ENCODE results near the gene AGAP2.

Gene AGAP2

DNA sequence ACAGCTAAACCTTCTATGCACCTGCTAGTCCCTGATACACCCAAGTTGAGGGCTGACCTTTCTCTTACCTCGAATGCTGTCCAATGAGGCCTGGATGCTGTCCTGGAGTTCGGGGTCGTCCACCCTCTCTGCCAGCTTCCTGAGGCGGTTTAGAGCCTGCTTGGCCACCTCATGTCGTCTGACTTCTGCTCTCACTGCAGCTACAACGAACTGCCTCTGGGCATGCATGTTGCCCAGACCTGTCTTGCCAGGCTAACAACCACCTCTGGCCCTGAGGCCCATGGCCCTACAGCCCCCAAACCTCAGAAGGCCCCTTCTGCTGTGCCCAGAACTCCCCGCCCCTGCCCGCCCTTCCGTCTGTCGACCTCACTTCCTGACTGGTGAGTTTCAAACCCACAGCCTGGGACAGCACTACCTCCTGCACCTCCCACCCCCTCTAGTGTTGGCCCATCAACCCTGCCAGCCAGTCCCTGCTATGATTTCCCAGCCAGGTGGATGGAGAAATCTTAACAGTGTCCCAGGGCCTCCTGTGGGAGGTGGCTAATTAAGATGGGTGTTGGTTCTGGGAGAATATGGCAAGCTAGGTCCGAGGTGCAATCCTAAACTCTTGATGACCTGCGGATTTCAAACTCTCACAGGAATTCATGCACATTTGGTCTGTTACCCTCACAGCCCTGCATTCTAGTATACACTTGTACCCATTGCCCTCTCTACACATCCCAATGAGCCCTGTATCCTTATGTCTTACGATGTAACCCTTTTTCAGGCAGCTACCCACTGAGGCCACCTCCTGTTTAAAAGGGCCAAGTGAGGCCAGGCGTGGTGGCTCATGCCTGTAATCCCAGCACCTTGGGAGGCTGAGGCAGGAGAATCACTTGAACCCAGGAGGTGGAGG, 3.5 kb upstream of the AGAP2 start:
- Histone ChIP-seq H2BK5ac (ENCODE audit: low read length) (peak overlapping the region; percentile 26), H3K27ac (replicated peaks; ENCODE audit: low read length) (no peak overlapping the region), H2AFZ (ENCODE audit: low read length) (no peak overlapping the region), H4K8ac (ENCODE audit: low read depth, low read length) (no peak overlapping the region), H3K27me3 (ENCODE audit: control insufficient read depth in 3 of 3, insufficient read depth in 3 of 3, low read depth in 1 of 3, low read length in 3 of 3) (peaks cover 0 to 44% (median 14%) of the 10 kb centered on the region in 3 experiments), H3K4ac (ENCODE audit: low read length) (no peak overlapping the region), H3K4me1 (ENCODE audit: control insufficient read depth in 2 of 2, insufficient read depth in 1 of 2, low read depth in 1 of 2, low read length in 2 of 2) (peaks cover 13 to 31% of the 10 kb centered on the region in 2 donors), H2BK15ac (ENCODE audit: low read length) (no peak overlapping the region), H2AK5ac (ENCODE audit: low read depth, low read length) (peak overlapping the region; percentile 41), H3K23ac (ENCODE audit: low read depth, low read length, poor library complexity) (no peak overlapping the region), H3K36me3 (replicated peaks in 1 of 2; ENCODE audit: control insufficient read depth in 2 of 2, insufficient read depth in 2 of 2, low read length in 2 of 2) (peaks cover 5 to 17% of the 10 kb centered on the region in 2 donors), H3K9me3 (replicated peaks in 1 of 2; ENCODE audit: control insufficient read depth in 2 of 2, insufficient read depth in 1 of 2, low read depth in 1 of 2, low read length in 2 of 2) (no peaks in the 10 kb centered on the region), H2BK12ac (ENCODE audit: low read length) (no peak overlapping the region), H4K91ac (ENCODE audit: low read depth, low read length, poor library complexity) (no peak overlapping the region), H2BK120ac (ENCODE audit: low read depth, low read length) (no peak overlapping the region), H3K9ac (ENCODE audit: low read depth, low read length, poor library complexity) (no peak overlapping the region), H3K4me3 (ENCODE audit: low read length in 2 of 2) (no peak overlapping the region), H3K79me1 (ENCODE audit: low read depth, low read length) (no peaks in the 10 kb centered on the region), H3K14ac (ENCODE audit: low read length) (no peak overlapping the region), H3K4me2 (ENCODE audit: insufficient read depth, low read length, poor library complexity, severe bottlenecking) (no peak overlapping the region), H3K18ac (ENCODE audit: low read length) (no peak overlapping the region)
- no CpG with 5 or more reads among the region's 14 CpGs for WGBS, 2 donors (ENCODE audit: extremely low coverage in 2 of 2, insufficient read length in 2 of 2, insufficient replicate concordance in 1 of 2)
- DNase-seq (ENCODE audit: low spot score): no peak

DNA sequence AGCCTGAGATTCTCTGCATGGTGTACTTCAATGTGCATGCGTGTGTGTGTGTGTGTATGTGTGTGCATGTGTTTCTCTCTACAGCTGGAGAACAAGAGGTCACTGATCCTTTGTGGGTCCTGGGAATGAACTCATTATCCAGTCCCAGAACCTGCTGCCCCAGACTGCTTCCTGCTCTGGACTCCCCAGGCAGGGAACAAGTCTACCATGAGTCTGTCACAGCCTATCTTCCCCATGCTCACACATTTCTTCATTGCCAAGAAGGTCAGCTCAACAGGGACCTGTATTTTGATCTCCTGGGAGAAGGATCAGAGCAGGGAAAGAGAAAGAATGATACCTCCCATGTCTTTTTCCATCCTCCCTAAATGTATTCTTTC, 2.9 kb upstream of the AGAP2 start:
- H4K8ac ChIP-seq (ENCODE audit: low read depth, low read length): no peak overlapping the region
- H2BK120ac ChIP-seq (ENCODE audit: low read depth, low read length): no peak overlapping the region
- H3K27me3 ChIP-seq (ENCODE audit: control insufficient read depth in 3 of 3, insufficient read depth in 3 of 3, low read depth in 1 of 3, low read length in 3 of 3): peaks cover 3 to 51% (median 21%) of the 10 kb centered on the region in 3 experiments
- H2BK5ac ChIP-seq (ENCODE audit: low read length): no peak overlapping the region
- no peak overlapping the region for H3K14ac ChIP-seq (ENCODE audit: low read length)
- H3K18ac ChIP-seq (ENCODE audit: low read length): no peak overlapping the region
- H3K79me1 ChIP-seq (ENCODE audit: low read depth, low read length): no peaks in the 10 kb centered on the region
- no peak overlapping the region for H2BK12ac ChIP-seq (ENCODE audit: low read length)
- no peak overlapping the region for H3K9ac ChIP-seq (ENCODE audit: low read depth, low read length, poor library complexity)
- peaks cover 16 to 36% of the 10 kb centered on the region in 2 donors for H3K4me1 ChIP-seq (ENCODE audit: control insufficient read depth in 2 of 2, insufficient read depth in 1 of 2, low read depth in 1 of 2, low read length in 2 of 2)
- H3K23ac ChIP-seq (ENCODE audit: low read depth, low read length, poor library complexity): no peak overlapping the region
- H3K4ac ChIP-seq (ENCODE audit: low read length): no peak overlapping the region
- H3K27ac ChIP-seq (replicated peaks; ENCODE audit: low read length): no peak overlapping the region
- H2AFZ ChIP-seq (ENCODE audit: low read length): no peak overlapping the region
- no peak overlapping the region for H2BK15ac ChIP-seq (ENCODE audit: low read length)
- H2AK5ac ChIP-seq (ENCODE audit: low read depth, low read length): no peak overlapping the region
- peaks cover 0 to 4% of the 10 kb centered on the region in 2 donors for H3K9me3 ChIP-seq (replicated peaks in 1 of 2; ENCODE audit: control insufficient read depth in 2 of 2, insufficient read depth in 1 of 2, low read depth in 1 of 2, low read length in 2 of 2)
- H3K4me3 ChIP-seq (ENCODE audit: low read length in 2 of 2): no peak overlapping the region
- H3K4me2 ChIP-seq (ENCODE audit: insufficient read depth, low read length, poor library complexity, severe bottlenecking): no peak overlapping the region
- H3K36me3 ChIP-seq (replicated peaks in 1 of 2; ENCODE audit: control insufficient read depth in 2 of 2, insufficient read depth in 2 of 2, low read length in 2 of 2): peaks cover under 1 to 10% of the 10 kb centered on the region in 2 donors
- no peak overlapping the region for H4K91ac ChIP-seq (ENCODE audit: low read depth, low read length, poor library complexity)
- DNase-seq (ENCODE audit: low spot score): no peak
- WGBS, 2 donors (ENCODE audit: extremely low coverage in 2 of 2, insufficient read length in 2 of 2, insufficient replicate concordance in 1 of 2): no CpG with 5 or more reads among the region's 1 CpG

DNA sequence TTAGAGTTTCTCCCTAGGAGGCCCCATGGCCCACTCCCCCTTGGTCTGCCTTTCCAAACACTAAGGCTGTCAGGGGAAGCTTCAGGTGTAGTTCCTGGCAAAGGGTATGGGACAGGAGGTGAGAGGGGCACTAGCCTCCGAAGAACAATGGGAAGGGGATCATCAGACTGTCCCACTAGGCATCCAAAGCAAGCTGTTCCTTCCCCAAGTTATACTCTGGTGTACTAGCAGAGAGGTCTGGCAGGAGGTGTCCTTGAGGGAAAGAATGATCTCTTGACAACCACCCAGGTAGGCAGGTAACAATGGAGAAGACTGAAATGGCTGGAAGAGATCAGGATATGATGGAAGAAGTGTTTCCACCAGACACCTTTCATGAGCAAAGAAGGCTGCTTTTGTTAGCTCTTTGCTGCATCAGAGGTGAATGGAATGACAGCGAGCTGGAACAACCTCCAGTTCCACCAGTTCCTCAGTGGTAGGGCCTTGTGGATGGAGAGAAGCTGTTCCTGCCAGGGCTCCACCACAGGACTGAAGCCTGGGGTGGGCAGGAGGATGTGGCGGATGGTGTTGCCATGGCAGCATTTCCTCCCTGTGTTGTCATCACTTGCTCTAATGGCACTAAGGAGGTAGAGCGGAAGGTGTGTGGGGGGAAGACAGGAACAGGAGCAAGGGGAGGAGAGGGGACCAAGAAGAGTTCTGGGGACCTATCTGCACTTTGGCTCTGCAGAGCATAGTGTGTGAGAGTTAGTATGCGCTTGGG, 2.3 kb upstream of the AGAP2 start:
- H3K27me3 ChIP-seq (ENCODE audit: control insufficient read depth in 3 of 3, insufficient read depth in 3 of 3, low read depth in 1 of 3, low read length in 3 of 3): peaks cover 3 to 56% (median 24%) of the 10 kb centered on the region in 3 experiments
- H3K9ac ChIP-seq (ENCODE audit: low read depth, low read length, poor library complexity): no peak overlapping the region
- no peak overlapping the region for H3K14ac ChIP-seq (ENCODE audit: low read length)
- no peak overlapping the region for H2BK5ac ChIP-seq (ENCODE audit: low read length)
- peaks cover 0 to 4% of the 10 kb centered on the region in 2 donors for H3K36me3 ChIP-seq (replicated peaks in 1 of 2; ENCODE audit: control insufficient read depth in 2 of 2, insufficient read depth in 2 of 2, low read length in 2 of 2)
- peak overlapping the region in 1 of 2 donors; percentile 45 for H3K4me3 ChIP-seq (ENCODE audit: low read length in 2 of 2)
- H2BK12ac ChIP-seq (ENCODE audit: low read length): no peak overlapping the region
- no peak overlapping the region for H4K91ac ChIP-seq (ENCODE audit: low read depth, low read length, poor library complexity)
- no peak for DNase-seq (ENCODE audit: low spot score)
- H3K4ac ChIP-seq (ENCODE audit: low read length): no peak overlapping the region
- H3K4me1 ChIP-seq (ENCODE audit: control insufficient read depth in 2 of 2, insufficient read depth in 1 of 2, low read depth in 1 of 2, low read length in 2 of 2): peaks cover 16 to 32% of the 10 kb centered on the region in 2 donors
- H2AK5ac ChIP-seq (ENCODE audit: low read depth, low read length): no peak overlapping the region
- WGBS, 2 donors (ENCODE audit: extremely low coverage in 2 of 2, insufficient read length in 2 of 2, insufficient replicate concordance in 1 of 2): no CpG with 5 or more reads among the region's 5 CpGs
- H3K27ac ChIP-seq (replicated peaks; ENCODE audit: low read length): no peak overlapping the region
- H3K4me2 ChIP-seq (ENCODE audit: insufficient read depth, low read length, poor library complexity, severe bottlenecking): no peak overlapping the region
- H4K8ac ChIP-seq (ENCODE audit: low read depth, low read length): no peak overlapping the region
- peaks cover 0 to 4% of the 10 kb centered on the region in 2 donors for H3K9me3 ChIP-seq (replicated peaks in 1 of 2; ENCODE audit: control insufficient read depth in 2 of 2, insufficient read depth in 1 of 2, low read depth in 1 of 2, low read length in 2 of 2)
- H3K79me1 ChIP-seq (ENCODE audit: low read depth, low read length): no peaks in the 10 kb centered on the region
- no peak overlapping the region for H3K18ac ChIP-seq (ENCODE audit: low read length)
- no peak overlapping the region for H3K23ac ChIP-seq (ENCODE audit: low read depth, low read length, poor library complexity)
- H2AFZ ChIP-seq (ENCODE audit: low read length): no peak overlapping the region
- no peak overlapping the region for H2BK120ac ChIP-seq (ENCODE audit: low read depth, low read length)
- H2BK15ac ChIP-seq (ENCODE audit: low read length): peak overlapping the region; percentile 7
